AG10803 (cell line): ENCODE data around the gene KCNH1.

ENCODE experiments used
- DNase-seq: peaks from one replicate; pipeline ENCODE4 v3.0.0; 2010; ENCODE audit warnings: low read depth
- H3K4me3 ChIP-seq: 2 replicates; pipeline ENCODE4 v1.5.1; 2011; ENCODE audit warnings: mild to moderate bottlenecking, low read length, control low read depth
- TF ChIP-seq, protein P1 (sequence below): conservative IDR thresholded peaks from 2 replicates; pipeline ENCODE4 v1.5.1; 2011; ENCODE audit warnings: mild to moderate bottlenecking, low read length, control low read depth, inconsistent platforms

Gene KCNH1

DNA sequence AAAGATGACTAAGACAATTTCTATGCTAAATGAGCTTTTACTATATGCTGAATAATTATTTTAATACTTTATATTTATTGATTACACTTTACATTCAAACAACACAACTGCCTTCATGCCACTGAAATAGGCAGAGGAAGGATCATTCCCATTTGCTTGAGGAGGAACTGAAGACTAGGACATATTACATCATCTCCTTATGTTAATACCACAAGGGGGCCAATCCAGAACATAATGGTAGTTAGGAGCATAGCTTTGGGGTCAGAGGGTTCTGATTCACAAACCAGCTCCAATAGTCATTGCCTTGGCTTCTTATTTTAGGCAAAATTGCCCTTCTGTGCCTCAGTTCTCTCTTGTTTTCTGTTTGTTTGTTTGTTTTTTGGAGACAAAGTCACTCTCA lies 306.5 kb downstream of the KCNH1 start:
- DNase-seq, result no peak
- TF ChIP-seq, protein P1, sequence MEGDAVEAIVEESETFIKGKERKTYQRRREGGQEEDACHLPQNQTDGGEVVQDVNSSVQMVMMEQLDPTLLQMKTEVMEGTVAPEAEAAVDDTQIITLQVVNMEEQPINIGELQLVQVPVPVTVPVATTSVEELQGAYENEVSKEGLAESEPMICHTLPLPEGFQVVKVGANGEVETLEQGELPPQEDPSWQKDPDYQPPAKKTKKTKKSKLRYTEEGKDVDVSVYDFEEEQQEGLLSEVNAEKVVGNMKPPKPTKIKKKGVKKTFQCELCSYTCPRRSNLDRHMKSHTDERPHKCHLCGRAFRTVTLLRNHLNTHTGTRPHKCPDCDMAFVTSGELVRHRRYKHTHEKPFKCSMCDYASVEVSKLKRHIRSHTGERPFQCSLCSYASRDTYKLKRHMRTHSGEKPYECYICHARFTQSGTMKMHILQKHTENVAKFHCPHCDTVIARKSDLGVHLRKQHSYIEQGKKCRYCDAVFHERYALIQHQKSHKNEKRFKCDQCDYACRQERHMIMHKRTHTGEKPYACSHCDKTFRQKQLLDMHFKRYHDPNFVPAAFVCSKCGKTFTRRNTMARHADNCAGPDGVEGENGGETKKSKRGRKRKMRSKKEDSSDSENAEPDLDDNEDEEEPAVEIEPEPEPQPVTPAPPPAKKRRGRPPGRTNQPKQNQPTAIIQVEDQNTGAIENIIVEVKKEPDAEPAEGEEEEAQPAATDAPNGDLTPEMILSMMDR, result no peak
- no peak overlapping the region for H3K4me3 ChIP-seq

DNA sequence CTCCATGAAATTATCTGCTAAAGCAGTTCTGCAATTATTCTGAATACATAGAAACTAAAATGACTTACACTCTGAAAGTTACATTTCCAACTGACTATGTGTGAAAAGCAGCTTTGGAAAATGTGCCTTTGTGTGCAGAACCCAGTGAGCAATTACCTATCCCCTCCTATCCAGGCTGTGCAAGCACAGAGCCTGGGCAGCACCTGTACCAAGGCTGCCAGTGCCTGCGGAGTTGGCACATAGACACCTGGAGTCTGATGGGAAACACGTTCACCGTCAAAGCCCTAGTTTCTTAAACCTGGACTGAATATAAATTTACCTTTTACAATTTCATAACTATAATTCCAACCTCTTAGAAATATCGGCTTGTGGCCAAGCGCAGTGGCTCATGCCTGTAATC lies 307.3 kb downstream of the KCNH1 start:
- H3K4me3 ChIP-seq, result no peak overlapping the region
- TF ChIP-seq, protein P1, result no peak
- DNase-seq, result no peak

DNA sequence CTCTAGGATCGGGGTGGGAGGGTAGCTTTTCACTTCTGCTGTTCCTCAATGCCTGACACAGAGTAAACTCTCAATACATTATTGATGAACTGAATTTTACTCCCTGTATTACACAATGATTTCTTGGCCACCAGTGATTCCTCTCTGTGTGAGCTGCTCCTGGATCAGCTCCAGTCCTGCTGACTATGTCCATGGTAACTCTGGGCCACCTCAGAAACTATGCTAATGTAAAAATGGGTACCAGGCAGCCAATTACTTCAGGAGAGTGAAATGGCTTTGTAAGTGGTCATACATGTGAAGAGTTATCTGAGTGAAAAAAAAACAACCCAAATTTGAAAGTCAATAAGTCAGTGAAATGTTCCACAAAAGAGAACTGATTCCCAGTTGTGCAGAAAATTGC lies 311.0 kb downstream of the KCNH1 start:
- peak; percentile 2 for DNase-seq
- no peak overlapping the region for H3K4me3 ChIP-seq
- TF ChIP-seq, protein P1, result no peak

DNA sequence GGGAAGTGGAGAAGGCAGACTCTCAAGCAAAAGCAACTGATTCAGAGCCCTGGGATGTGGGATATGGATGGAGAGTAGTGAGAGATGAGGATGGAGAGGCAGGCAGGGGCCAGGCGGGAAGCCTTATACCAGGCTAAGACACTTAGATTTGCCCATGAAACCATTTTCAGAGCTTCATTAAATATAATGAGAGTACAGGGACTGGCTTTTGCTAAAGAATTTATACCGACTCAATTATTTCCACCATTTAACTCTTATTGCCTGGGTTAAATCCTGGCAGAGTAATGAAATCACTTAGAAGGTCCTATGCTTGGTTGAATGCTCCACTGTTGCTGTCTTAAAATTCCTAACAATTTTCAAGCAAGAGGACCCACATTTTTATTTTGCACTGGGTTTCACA lies 311.7 kb downstream of the KCNH1 start:
- TF ChIP-seq, protein P1, result no peak
- H3K4me3 ChIP-seq, result no peak overlapping the region
- no peak for DNase-seq

DNA sequence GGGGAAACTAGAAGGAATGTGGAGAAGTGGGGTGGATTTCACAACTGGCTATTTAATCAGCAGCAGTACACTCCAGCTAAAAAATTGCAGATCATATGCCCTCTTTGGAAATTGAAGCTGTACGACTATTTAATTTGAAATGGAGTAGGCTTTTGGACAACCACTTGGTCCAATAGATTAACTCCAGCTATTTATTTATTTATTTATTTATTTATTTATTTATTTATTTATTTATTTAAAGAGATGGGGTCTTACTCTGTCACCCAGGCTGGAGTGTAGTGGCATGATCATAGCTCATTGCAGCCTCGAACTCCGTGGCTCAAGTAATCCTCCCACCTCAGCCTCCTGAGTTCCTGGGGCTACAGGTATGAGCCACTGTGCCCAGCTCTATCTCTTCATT lies 312.3 kb downstream of the KCNH1 start:
- DNase-seq, result no peak
- TF ChIP-seq, protein P1, result no peak
- H3K4me3 ChIP-seq, result no peak overlapping the region

DNA sequence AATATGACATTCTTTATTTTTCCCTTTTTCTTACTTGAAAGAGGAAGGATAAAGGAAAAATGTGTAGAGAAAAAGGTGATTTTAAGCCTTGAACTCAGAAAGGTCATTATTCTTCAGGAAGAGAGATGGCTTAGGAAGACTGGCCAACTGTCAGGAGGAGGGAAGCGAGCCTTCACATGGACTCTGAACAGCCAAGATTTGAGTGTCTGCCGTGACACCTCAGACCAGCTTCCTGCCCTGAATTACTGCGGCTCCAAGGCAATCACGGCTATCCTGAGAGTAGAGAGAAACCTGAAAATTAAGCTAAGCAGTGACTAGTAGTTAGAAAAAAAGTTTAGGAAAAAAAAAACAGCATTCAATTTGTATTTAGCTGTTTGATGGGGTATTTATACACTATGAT lies 314.7 kb downstream of the KCNH1 start:
- DNase-seq, result no peak
- TF ChIP-seq, protein P1, result no peak

DNA sequence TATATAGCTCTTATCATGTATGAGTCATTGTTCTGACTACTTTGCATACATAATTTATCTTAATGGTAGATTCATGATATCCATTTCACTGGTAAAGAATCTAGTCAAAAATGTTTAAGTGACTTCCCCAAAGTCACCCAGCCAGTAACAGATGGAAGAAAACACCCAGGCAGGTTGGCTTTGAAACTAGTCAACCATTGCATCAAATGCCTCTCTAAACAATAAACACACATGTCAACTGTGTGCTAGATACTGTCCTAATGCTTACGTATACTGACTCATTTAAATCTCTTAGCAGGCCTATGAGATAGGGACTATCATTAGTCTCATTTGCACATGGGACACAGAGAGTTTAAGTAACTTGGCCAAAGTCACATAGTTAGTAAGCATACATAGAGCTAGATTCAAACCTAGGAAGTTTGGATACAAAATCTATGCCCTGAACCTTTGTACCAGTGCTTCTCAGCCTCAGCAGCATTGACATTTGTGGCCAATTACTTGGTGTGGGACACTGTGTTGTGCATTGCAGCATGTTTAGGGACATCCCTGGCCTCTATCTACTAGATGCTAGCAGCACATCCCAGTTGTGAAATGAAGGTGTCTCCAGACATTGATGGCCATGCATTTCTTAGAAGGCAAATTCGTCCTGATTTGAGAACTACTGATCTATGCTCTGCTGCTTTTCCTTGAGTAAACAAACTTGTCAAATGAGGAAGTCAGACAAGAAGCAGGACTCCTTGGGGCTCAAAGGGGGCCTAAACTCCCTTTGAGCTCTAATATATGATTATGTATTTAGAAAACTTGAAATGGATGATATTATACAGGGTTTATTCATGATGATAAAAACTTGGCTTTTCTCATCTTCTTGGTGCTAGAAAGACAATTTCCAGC lies 316.3 kb downstream of the KCNH1 start:
- TF ChIP-seq, protein P1, result no peak
- no peak overlapping the region for H3K4me3 ChIP-seq
- no peak for DNase-seq

More for the DNA sequence above, 314.7 kb downstream of the KCNH1 start:
- H3K4me3 ChIP-seq, result no peak overlapping the region
